ENCODE measurements around the gene ARHGEF40.

ARHGEF40 gene

GRCh38 chr14:21113369-21113768, 43.3 kb downstream of the ARHGEF40 start:
- DNase-seq (ENCODE audit: low read depth in 1 of 2, low spot score in 1 of 2): no peak

- no peak for DNase-seq (ENCODE audit: low read depth in 1 of 2, low spot score in 1 of 2)
These were observed 48.8 kb downstream of the ARHGEF40 start for GRCh38 chr14:21118933-21119332.

GRCh38 chr14:21120686-21121085, 50.6 kb downstream of the ARHGEF40 start:
- DNase-seq (ENCODE audit: low read depth in 1 of 2, low spot score in 1 of 2): no peak

GRCh38 chr14:21121122-21121521, 51.0 kb downstream of the ARHGEF40 start:
- DNase-seq (ENCODE audit: low read depth in 1 of 2, low spot score in 1 of 2): no peak

GRCh38 chr14:21123429-21123828, 53.3 kb downstream of the ARHGEF40 start:
- no peak for DNase-seq (ENCODE audit: low read depth in 1 of 2, low spot score in 1 of 2)

- DNase-seq (ENCODE audit: low read depth in 1 of 2, low spot score in 1 of 2): no peak
These were observed 63.8 kb downstream of the ARHGEF40 start for GRCh38 chr14:21133901-21134300.

- DNase-seq (ENCODE audit: low read depth in 1 of 2, low spot score in 1 of 2): no peak
These were observed 65.9 kb downstream of the ARHGEF40 start for GRCh38 chr14:21136024-21136423.

All from stimulated activated CD4-positive, alpha-beta T cell treated with anti-CD3 and anti-CD28 coated beads, Interleukin-15, amount 100 ng/mL, for 1 hour (primary cell).